ENCODE data around the gene KMT2E.
"Not testable (repeated sequence)": the region's sequence is repeated elsewhere in the genome, so short reads cannot be mapped to it uniquely, and the experiment has no call there.

The KMT2E gene

DNA sequence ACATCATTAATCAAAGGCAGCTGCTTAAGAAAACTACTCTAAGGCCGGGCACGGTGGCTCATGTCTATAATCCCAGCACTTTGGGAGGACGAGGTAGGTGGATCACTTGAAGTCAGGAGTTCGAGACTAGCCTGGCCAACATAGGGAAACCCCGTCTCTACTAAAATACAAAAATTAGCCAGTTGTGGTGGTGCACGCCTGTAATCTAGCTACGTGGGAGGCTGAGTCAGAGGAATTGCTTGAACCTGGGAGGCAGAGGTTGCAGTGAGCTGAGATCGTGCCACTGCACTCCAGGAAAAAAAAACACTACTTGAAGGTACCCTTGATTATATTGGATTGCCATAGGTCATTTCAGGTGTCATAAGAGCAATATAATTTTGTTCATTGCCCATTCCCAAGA lies 14.9 kb downstream of the KMT2E start:
- DNase-seq (ENCODE audit: low read depth): not testable (repeated sequence)

DNA sequence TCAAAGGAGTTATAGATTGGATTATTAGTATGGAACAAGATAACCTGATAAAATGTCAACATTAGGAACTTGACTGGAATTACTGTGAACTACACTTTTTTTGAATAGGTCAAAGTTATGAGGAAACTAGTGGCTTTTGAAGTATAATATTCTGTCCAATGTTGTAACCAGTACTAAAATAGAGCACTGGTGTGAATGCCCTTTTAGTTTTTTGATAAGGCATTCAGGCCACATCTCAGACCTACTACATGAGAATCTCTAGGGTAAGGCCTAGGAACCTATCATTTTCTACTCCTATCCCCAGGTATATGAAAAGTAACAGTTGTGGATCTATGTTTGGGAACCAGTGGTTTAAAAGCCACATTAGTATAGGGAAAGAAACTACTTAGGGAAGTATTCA lies 16.4 kb downstream of the KMT2E start:
- no peak for DNase-seq (ENCODE audit: low read depth)

DNA sequence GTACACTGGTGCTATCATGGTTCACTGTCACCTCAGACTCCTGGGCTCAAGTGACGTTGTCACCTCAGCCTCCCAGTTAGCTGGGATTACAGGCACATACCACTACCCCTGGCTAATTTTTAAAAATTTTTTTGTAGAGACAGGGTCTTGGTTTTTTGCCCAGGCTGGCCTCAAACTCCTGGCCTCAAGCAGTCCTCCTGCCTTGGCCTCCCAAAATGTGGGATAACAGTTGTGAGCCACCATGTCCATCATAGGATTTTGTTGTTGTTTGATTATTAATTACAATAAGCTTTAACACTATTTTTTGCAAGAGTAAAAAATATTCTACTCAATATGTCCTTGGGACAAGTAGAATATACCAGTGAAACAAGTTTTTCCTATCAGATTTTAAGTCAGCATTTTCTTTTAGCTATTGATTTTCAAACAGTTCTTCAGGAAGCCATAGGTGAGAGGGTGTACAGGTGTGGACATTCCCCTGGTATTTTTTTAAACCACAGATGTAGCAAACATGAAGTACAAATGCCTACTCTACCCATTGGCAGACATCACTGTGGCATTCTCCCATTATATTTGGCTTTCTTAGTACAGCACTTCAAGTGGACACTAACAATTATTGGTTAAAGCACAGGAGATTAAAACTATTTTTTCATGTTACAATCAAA lies 18.7 kb downstream of the KMT2E start:
- DNase-seq (ENCODE audit: low read depth): no peak

GRCh38 chr7:105035349-105035748 lies 21.3 kb downstream of the KMT2E start:
- no peak for DNase-seq (ENCODE audit: low read depth)

DNA sequence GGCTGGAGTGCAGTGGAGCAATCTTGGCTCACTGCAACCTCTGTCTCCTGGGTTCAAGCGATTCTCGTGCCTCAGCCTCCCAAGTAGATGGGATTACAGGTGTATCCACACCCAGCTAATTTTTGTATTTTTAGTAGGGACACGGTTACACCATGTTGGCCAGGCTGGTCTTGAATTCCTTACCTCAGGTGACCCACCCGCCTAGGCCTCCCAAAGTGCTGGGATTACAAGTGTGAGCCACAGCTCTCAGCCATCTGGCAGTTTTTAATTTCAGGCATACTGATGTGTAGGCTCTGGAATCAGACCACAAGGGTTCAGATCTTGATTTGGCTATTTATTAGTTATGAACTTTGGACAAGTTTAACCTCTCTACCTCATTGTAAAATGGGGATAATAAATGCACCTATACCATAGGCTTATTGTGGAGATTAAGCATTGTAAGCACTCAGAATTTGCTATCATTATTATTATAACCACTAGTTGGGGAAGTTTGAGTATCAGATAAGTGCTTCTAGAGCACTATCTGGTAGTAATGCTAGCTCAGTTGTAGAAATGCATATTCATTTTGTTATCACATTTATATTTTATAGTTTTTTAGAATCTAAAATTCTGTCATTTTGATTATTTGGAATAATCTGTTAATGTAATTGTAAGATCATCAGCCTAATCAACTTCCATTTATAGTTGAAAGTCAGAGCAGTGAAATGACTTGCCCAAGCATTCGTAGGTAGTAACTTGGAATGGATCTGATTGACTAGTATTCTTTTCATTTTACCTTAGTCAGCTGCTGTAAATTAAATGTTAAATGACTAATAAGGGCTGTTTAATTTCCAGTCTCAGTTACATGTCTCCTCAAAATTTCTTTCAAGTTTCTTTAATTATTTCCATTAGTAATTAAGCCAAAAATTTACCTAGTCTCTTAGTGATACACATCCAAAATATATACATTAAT lies 22.5 kb downstream of the KMT2E start:
- no peak for DNase-seq (ENCODE audit: low read depth)

DNA sequence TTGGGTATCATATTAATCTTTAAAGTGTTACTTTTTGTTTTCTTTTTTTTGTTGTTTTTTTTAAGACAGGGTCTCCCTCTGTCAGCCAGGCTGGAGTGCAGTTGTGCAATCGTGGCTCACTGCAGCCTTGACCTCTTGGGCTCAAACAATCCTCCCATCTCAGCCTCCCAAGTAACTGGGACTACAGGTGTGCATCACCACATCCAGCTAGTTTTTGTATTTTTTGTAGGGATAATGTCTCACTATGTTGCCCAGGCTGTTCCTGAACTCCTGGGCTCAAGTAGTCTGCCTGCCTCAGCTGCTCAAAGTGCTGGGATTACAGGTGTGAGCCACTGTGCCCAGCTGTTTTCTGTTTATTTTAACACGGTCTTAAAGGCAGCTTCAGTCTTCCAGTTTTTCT lies 23.3 kb downstream of the KMT2E start:
- DNase-seq (ENCODE audit: low read depth): no peak

DNA sequence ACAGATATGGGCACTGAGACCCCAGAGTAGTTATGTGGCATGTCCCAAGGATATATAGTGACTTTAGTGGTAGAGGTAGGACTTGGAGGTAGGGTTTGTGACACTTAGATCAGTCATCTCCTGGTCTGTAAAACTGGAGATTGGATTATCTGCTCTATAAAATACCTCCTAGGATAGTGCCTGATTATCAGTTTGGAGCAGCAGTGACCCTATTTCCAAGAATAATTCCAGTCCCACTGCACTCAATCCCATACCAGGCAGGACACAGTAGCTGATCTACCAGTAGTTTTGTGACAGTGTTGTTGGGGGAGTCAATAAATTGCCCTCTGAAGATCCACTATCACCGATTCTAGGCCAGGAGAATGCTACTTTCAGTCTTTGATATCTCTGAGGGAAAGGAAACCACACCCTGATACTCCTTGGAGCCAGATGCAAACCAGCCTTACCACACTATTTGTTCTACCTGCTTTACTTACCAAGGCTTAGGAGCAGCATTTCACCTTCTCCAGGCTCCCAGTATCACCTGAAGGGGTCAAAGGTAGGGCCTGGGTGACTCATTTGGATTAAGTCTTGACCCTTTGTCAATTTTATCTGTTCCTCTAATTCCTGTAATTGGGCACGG lies 30.6 kb downstream of the KMT2E start:
- no peak for DNase-seq (ENCODE audit: low read depth)

GRCh38 chr7:105046414-105046813 lies 32.4 kb downstream of the KMT2E start:
- DNase-seq (ENCODE audit: low read depth): no peak

DNA sequence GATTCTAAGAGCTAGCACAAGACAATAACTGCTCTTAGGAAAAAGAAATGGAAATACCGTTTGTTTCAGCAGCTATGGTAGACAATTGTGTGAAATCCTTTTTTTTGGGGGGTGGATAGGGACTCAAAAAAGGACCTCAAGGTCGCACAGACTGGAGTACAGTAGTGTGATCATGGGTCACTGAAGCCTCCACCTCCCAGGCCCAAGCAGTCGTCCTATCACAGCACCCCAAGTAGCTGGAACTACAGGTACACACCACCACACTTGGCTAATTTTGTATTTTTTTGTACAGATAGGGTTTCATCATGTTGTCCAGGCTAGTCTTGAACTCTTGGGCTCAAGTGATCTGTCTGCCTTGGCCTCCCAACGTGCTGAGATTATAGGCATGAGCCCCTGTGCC lies 33.9 kb downstream of the KMT2E start:
- no peak for DNase-seq (ENCODE audit: low read depth)

DNA sequence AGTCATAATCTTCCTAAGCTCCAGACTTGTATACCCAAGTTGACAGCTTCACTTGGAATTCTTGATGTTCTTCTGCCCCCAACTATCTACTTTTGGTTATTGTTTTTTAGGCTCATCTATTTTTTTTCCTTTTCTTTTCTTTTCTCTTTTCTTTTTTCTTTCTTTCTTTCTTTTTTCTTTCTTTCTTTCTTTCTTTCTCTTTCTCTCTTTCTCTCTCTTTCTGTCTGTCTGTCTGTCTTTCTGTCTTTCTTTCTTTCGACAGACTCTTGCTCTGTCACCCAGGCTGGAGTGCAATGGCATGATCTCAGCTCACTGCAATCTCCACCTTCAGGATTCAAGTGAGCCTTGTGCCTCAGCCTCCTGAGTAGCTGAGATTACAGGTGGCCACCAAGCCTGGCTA lies 36.5 kb downstream of the KMT2E start:
- no peak for DNase-seq (ENCODE audit: low read depth)

GRCh38 chr7:105050899-105051298 lies 36.9 kb downstream of the KMT2E start:
- not testable (repeated sequence) for DNase-seq (ENCODE audit: low read depth)

- no peak for DNase-seq (ENCODE audit: low read depth)
These were observed 41.1 kb downstream of the KMT2E start for GRCh38 chr7:105055084-105055483.

GRCh38 chr7:105055621-105056020 lies 41.6 kb downstream of the KMT2E start:
- DNase-seq (ENCODE audit: low read depth): no peak

- no peak for DNase-seq (ENCODE audit: low read depth)
These were observed 43.5 kb downstream of the KMT2E start for GRCh38 chr7:105057472-105057871.

DNA sequence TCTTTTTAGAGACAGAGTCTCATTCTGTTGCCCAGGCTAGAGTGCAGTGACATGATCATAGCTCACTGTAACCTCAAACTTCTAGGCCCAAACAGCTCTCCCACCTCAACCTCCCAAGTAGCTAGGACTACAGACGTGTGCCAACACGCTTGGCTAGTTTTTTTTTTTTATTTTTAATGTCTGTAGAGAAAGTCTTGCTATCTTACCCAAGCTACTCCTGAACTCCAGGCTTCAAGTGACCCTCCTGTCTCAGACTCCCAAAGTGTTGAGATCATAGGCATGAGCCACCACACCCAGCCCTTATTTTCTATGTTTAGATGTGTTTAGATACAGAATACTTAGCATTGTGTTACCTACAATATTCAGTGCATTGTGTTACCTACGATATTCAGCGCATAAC lies 46.4 kb downstream of the KMT2E start:
- no peak for DNase-seq (ENCODE audit: low read depth)

DNA sequence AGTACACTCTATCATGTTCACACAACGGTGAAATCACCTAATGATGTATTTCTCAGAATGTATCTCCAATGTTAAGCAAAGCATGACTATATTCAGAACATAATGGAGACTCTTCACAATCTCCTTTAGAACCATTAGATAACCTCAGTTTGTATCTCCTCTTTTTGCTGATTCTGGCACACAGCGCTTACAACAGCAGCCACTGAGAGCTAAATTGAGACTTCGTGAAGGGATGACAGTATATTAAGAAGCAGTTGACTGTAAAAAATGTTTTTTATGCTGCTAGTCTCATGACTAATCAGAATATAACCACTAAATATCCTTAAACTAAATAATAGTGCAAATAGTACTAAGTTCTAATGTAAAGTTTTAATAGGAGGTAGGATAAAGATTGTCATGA lies 46.9 kb downstream of the KMT2E start:
- DNase-seq (ENCODE audit: low read depth): no peak

- no peak for DNase-seq (ENCODE audit: low read depth)
These were observed 51.1 kb downstream of the KMT2E start for GRCh38 chr7:105065104-105065503.

DNA sequence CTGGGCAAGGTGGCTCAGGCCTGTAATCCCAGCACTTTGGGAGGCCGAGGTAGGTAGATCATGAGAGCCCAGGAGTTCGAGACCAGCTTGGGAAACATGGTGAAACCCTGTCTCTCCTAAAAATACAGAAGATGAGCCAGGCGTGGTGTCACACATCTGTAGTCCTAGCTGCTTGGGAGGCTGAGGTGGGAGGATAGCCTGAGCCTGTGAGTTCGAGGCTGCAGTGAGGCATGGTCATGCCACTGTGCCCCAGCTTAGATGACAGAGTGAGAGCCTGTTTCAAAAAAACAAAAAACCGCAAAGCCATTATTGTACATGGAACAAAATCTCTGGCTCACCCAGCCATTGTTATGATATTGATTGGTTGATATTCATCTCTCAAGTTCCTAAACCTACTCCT lies 53.7 kb downstream of the KMT2E start:
- DNase-seq (ENCODE audit: low read depth): no peak

DNA sequence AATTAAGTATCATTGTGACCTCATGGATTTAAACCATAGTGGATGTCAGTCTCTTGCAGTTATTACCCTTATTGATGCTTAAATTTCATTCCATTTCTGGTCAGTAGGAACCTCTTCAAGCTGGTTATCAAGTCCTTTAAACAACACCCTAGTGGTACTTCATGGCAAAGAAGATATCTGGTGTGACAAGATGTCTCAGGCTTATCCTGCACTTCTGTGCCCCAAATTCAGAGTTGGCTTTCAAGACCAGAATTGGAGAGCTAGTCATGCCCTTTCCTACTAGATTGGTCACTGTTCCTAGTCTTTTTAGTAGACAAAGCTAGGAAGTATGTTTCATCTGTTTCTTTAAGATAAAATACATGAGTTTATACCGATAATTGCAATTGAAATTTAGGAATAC lies 54.9 kb downstream of the KMT2E start:
- no peak for DNase-seq (ENCODE audit: low read depth)

DNA sequence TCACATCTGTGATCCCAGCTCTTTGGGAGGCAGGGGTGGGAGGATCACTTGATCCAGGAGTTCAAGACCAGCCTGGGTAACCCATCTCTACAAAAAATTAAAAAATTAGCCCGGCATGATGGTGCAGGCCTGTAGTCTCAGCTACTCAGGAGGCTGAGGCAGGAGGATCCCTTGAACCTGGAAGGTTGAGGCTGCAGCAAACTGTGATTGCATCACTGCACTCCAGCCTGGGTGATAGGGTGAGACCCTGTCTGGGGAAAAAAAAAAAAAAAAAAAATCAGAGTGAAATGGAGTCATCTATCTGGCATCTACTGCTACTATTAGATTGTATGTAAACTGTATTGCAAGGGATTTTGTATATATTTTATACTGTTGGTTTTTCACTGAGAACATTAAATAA lies 59.1 kb downstream of the KMT2E start:
- DNase-seq (ENCODE audit: low read depth): no peak

DNA sequence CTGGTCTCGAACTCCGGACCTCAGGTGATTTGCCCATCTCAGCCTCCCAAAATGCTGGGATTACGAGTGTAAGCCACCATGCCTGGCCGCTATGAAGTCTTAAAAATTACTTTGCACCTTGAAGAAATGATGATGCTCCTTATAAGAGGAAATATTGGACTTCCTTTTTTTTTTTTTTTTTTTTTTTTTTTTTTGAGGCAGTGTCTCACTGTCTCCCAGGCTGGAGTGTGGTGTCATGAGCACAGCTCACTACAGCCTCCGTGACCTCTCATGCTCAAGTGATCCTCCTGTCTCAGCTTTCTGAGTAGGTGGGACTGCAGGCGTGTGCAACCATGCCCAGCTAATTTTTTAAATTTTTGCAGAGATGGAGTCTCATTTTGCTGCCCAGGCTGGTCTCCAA lies 65.3 kb downstream of the KMT2E start:
- DNase-seq (ENCODE audit: low read depth): no peak

DNA sequence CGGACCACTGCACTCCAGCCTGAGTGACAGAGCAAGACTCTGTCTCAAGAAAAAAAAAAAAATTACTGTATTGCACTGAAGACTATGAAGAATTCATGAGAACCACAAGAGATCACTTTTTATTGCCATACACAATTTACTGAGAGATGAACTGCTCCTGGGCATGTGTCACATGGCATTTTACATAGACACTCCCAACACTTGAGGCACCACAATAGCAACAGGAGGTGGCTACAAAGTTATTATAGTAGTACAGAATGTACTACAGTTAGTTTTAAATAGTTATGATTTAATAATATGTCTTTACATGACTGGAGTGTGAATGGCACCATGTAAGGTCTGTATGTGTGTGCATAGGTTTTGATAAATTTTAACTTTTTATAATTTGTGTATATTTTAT lies 70.6 kb downstream of the KMT2E start:
- DNase-seq (ENCODE audit: low read depth): no peak

GRCh38 chr7:105086850-105087249 lies 72.8 kb downstream of the KMT2E start:
- no peak for DNase-seq (ENCODE audit: low read depth)
